OCI-M2 (cell line): ENCODE measurements around the gene ADCY9.
"Not testable (repeated sequence)": the region's sequence is repeated elsewhere in the genome, so short reads cannot be mapped to it uniquely, and the experiment has no call there.

Experiments
- DNase-seq: peaks from one replicate; lab custom pipeline; 2025; ENCODE audit not compliant: unreplicated experiment; lab: John Stamatoyannopoulos, UW

The ADCY9 gene

GRCh38 chr16:3953728-3954410 lies 162.4 kb downstream of the ADCY9 start:
- DNase-seq: no peak

GRCh38 chr16:3952737-3953131 lies 163.5 kb downstream of the ADCY9 start:
- DNase-seq: no peak

GRCh38 chr16:3951861-3952736 lies 164.1 kb downstream of the ADCY9 start:
- DNase-seq: no peak

GRCh38 chr16:3951380-3951779 lies 164.9 kb downstream of the ADCY9 start:
- not testable (repeated sequence) for DNase-seq

- DNase-seq: no peak
Observed at GRCh38 chr16:3950343-3951193, 165.7 kb downstream of the ADCY9 start.

- DNase-seq: no peak
Observed at GRCh38 chr16:3949946-3950342, 166.3 kb downstream of the ADCY9 start.

- no peak for DNase-seq
Observed at GRCh38 chr16:3949287-3949686, 167.0 kb downstream of the ADCY9 start.

- DNase-seq: no peak
Observed at GRCh38 chr16:3948378-3948995, 167.8 kb downstream of the ADCY9 start.

GRCh38 chr16:3946604-3947180 lies 169.6 kb downstream of the ADCY9 start:
- no peak for DNase-seq

GRCh38 chr16:3945751-3946603 lies 170.3 kb downstream of the ADCY9 start:
- DNase-seq: no peak

- DNase-seq: not testable (repeated sequence)
Observed at GRCh38 chr16:3944457-3944856, 171.8 kb downstream of the ADCY9 start.

- DNase-seq: not testable (repeated sequence)
Observed at GRCh38 chr16:3942146-3942545, 174.1 kb downstream of the ADCY9 start.

GRCh38 chr16:3938843-3939624 lies 177.2 kb downstream of the ADCY9 start:
- no peak for DNase-seq

- DNase-seq: no peak
Observed at GRCh38 chr16:3938471-3938842, 177.8 kb downstream of the ADCY9 start.

GRCh38 chr16:3937066-3937875 lies 179.0 kb downstream of the ADCY9 start:
- DNase-seq: no peak

- DNase-seq: no peak
Observed at GRCh38 chr16:3935921-3936320, 180.3 kb downstream of the ADCY9 start.

GRCh38 chr16:3934491-3935181 lies 181.6 kb downstream of the ADCY9 start:
- DNase-seq: no peak

GRCh38 chr16:3927147-3927546 lies 189.1 kb downstream of the ADCY9 start:
- DNase-seq: not testable (repeated sequence)
